ENCODE results near the gene CRNKL1.

GRCh38 chr20:19996917-19997316, 55.3 kb downstream of the CRNKL1 start:
- no peak for TF ChIP-seq CTCF (conservative IDR thresholded peaks at IDR 0.05 in 1 of 2, IDR thresholded peaks at IDR 0.05 in 1 of 2; ENCODE audit: low read depth in 1 of 2, low read length in 2 of 2)
- TF ChIP-seq EZH2 (IDR thresholded peaks at IDR 0.05; ENCODE audit: low read length, missing control alignments): no peak
